GM12875 (cell line): Measurements from ENCODE around the gene UPK3A.

ENCODE experiments used
- H3K4me3 ChIP-seq: one replicate; pipeline ENCODE4 v1.5.1; 2011; ENCODE audit warnings: low read depth, low read length, control low read depth
- CTCF ChIP-seq: IDR thresholded peaks from 2 replicates; pipeline ENCODE4 v1.5.1; 2011; ENCODE audit warnings: low read depth, mild to moderate bottlenecking, control low read depth, inconsistent platforms, low read length, moderate library complexity, borderline replicate concordance; ENCODE audit not compliant: insufficient read depth

The UPK3A gene

DNA sequence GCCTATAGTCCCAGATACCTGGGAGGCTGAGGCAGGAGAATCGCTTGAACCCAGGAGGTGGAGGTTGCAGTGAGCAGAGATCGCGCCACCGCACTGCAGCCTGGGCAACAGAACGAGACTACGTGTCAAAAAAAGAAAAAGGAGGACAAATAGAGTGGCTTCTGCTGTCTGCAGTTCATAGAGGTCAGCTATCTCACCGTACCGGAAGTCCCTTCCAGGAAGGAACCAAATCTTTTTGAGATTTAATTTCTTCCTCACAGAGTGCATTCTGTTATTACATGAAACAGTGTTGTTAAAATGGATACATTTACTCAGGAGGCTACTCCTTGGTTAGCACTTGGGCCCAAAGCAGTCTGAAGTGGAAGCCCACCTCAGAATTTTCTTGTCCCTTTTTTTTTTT lies 58.4 kb downstream of the UPK3A start:
- TF ChIP-seq CTCF = no peak
- no peak overlapping the region for H3K4me3 ChIP-seq

DNA sequence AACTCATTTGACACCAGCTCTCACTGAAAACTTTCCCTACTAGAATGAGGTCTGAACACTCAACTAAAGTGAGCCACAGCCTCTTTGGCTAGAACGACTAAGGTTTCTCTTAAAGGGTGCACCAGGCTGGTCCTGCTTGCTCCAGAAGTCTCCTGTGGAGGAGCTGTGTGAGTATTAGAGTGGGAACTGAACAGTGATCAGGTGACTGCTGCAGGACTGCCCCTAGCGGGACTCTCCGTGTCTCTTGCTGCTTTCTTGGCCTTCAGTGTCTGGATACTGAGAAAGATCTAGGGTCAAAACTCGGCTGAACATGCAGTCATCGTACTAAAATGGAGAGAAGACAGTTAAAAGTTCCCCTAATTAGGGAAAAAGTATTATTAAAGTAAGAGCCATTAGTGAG lies 59.6 kb downstream of the UPK3A start:
- 0 out of 2 replicates have a peak, but pooled peaks have one; percentile 14 for TF ChIP-seq CTCF
- H3K4me3 ChIP-seq = no peak overlapping the region
